K562 (cell line): ENCODE results near the gene EIF2AK3. TPM values are rescaled to one million over a fixed set of nuclear protein-coding genes. Genes with fewer than 3 reads are reported as not detected.

Source experiments
- ATF7 ChIP-seq: fragments of 450-650 bp; IDR thresholded peaks from 2 replicates; pipeline ENCODE4 v1.7.1; 2014; ENCODE audit warnings: mild to moderate bottlenecking, moderate library complexity
- FOXA3 ChIP-seq, 2 experiments: fragments of 450-650 bp in 1 of 2; sonication (generic) in 1 of 2; formaldehyde crosslinking; IDR thresholded peaks in 1 of 2; conservative IDR thresholded peaks in 1 of 2; 2 replicates each; pipeline versions ENCODE4 v1.4.0 to v1.8.0; 2020 to 2022; ENCODE audit warnings: mild to moderate bottlenecking in 2 of 2, missing genetic modification reagents in 1 of 2
- KDM2B ChIP-seq: fragments of 250-450 bp; sonication (Bioruptor Pico); IDR thresholded peaks from 2 replicates; pipeline ENCODE4 v1.8.0; 2021; ENCODE audit warnings: mild to moderate bottlenecking, moderate library complexity
- LEF1 ChIP-seq: fragments of 450-650 bp; IDR thresholded peaks from 2 replicates; pipeline ENCODE4 v1.6.1; 2016; ENCODE audit warnings: mild to moderate bottlenecking
- MEF2A ChIP-seq: IDR thresholded peaks from 2 replicates; pipeline ENCODE4 v1.6.1; 2011; ENCODE audit warnings: low read depth, mild to moderate bottlenecking, low read length, moderate library complexity; ENCODE audit not compliant: control insufficient read depth
- MYNN ChIP-seq, 2 experiments: sonication (generic); formaldehyde crosslinking in 1 of 2; IDR thresholded peaks; 2 replicates each; pipeline versions ENCODE4 v1.5.0 to v1.6.1; 2016 to 2020; ENCODE audit warnings: antibody characterized with exemption in 1 of 2, missing genetic modification reagents in 1 of 2
- NR3C1 ChIP-seq: sonication (generic); formaldehyde crosslinking; IDR thresholded peaks from 2 replicates; pipeline ENCODE4 v1.8.1; 2022; ENCODE audit warnings: missing genetic modification reagents
- POLR3A ChIP-seq: IDR thresholded peaks from 2 replicates; pipeline ENCODE4 v1.6.1; 2011; ENCODE audit warnings: borderline replicate concordance, mild to moderate bottlenecking, moderate library complexity; ENCODE audit not compliant: insufficient read length, insufficient read depth; ENCODE audit errors: extremely low read depth
- RBM17 ChIP-seq: fragments of 200-400 bp; formaldehyde crosslinking; IDR thresholded peaks from 2 replicates; pipeline ENCODE4 v1.6.1; 2017; ENCODE audit warnings: low read depth, mild to moderate bottlenecking, low read length, borderline replicate concordance
- SLC30A9 ChIP-seq: fragments of 250-450 bp; sonication (Bioruptor Pico); IDR thresholded peaks from 2 replicates; pipeline ENCODE4 v1.8.0; 2022; ENCODE audit warnings: mild to moderate bottlenecking, moderate library complexity
- XRCC3 ChIP-seq: fragments of 450-650 bp; IDR thresholded peaks from 2 replicates; pipeline ENCODE4 v1.6.1; 2017; ENCODE audit warnings: mild to moderate bottlenecking, moderate library complexity
- ZNF175 ChIP-seq: fragments of 200-800 bp; sonication (Bioruptor generic); IDR thresholded peaks from 2 replicates; pipeline ENCODE4 v1.6.1; 2016; ENCODE audit warnings: low read depth, mild to moderate bottlenecking, missing genetic modification characterization, missing compliant biosample characterization
- ZNF224 ChIP-seq: sonication (generic); formaldehyde crosslinking; IDR thresholded peaks from 2 replicates; pipeline ENCODE4 v1.8.0; 2022; ENCODE audit warnings: mild to moderate bottlenecking, missing genetic modification reagents
- ZNF23 ChIP-seq: fragments of 250-450 bp; sonication (Bioruptor Pico); IDR thresholded peaks from 2 replicates; pipeline ENCODE4 v1.4.0; 2020; ENCODE audit warnings: mild to moderate bottlenecking
- ZNF717 ChIP-seq: fragments of 250-450 bp; sonication (Bioruptor Pico); IDR thresholded peaks from 2 replicates; pipeline ENCODE4 v1.5.0; 2021
- ZZZ3 ChIP-seq: fragments of 450-650 bp; IDR thresholded peaks from 2 replicates; pipeline ENCODE4 v1.6.1; 2016; ENCODE audit warnings: antibody characterized with exemption, mild to moderate bottlenecking, moderate library complexity
- polyA plus RNA-seq, 8 experiments: library from polyadenylated mRNA; depleted of rRNA in 4 of 8; stranded (reverse) in 5 of 8; unstranded in 3 of 8; fragments of >200 nt; fragmentation: Nextera tagmentation in 2 of 8; fragmentation: Illumina TruSeq in 1 of 8; extraction: Ambion mirVana in 2 of 8; extraction: Trizol in 1 of 8; gene quantifications; 2 replicates each; pipeline versions ENCODE4 v1.2.1 to v1.2.3, GENCODE V29; 2011 to 2014; ENCODE audit warnings: inconsistent platforms in 1 of 8, missing spikeins in 1 of 8
- total RNA-seq, 7 experiments: library from RNA; depleted of rRNA in 6 of 7; stranded (reverse); fragments of >200 nt in 6 of 7; fragmentation: Illumina TruSeq in 2 of 7; extraction: Trizol in 2 of 7; gene quantifications; 2 replicates each; pipeline versions ENCODE4 v1.2.1 to v1.2.3, GENCODE V29; 2011 to 2021; ENCODE audit warnings: low replicate concordance in 1 of 7
- TF ChIP-seq, protein P1 (sequence below): IDR thresholded peaks from 2 replicates; pipeline ENCODE4 v1.6.1; 2011; ENCODE audit not compliant: insufficient read length; ENCODE audit errors: extremely low read depth
- TF ChIP-seq, protein P2 (sequence below): fragments of 450-650 bp; IDR thresholded peaks from 2 replicates; pipeline ENCODE4 v1.6.1; 2016; ENCODE audit warnings: borderline replicate concordance
- TF ChIP-seq, protein P3 (sequence below): sonication (generic); formaldehyde crosslinking; IDR thresholded peaks from 2 replicates; pipeline ENCODE4 v1.8.0; 2023; ENCODE audit warnings: missing genetic modification reagents, mild to moderate bottlenecking, borderline replicate concordance

EIF2AK3 gene
- total and polyA plus RNA-seq, 9 of the 15 experiments (the other 6 are each of a cell fraction or from before 2014, with no cell fraction given), result 1.7 to 11.6 (median 7.4) TPM

DNA sequence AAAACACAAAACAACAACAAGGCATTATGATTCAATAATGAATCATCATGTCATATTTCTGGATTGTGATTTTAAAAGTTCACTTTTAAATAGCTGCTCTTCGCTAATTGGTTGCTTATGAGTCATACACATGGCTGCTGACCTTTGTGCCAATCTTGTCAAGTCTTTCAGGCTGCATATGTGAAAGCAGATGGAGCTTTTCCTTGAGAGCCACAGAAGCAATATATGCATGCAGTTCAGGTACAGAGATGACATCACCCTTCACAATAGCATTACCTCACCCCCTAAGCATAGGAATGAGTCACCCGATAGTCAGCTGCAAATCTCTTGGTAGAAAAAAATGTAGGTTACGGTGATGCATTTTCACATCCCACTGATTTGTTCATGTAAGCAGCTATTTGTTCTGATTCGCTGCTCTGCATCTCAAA, 27.2 kb downstream of the EIF2AK3 start (continued):
- no peak for TF ChIP-seq ZNF224
- peak; percentile 62; the same call in 1 of the 2 replicates for TF ChIP-seq MYNN (IDR thresholded peaks at IDR 0.05)
- no peak for TF ChIP-seq MYNN (CRISPR knock-in tag; IDR thresholded peaks at IDR 0.05)
- TF ChIP-seq NR3C1 (CRISPR knock-in tag), result no peak
- no peak for TF ChIP-seq XRCC3
- no peak for TF ChIP-seq ZNF717 (CRISPR knock-in tag)
- TF ChIP-seq, protein P1, sequence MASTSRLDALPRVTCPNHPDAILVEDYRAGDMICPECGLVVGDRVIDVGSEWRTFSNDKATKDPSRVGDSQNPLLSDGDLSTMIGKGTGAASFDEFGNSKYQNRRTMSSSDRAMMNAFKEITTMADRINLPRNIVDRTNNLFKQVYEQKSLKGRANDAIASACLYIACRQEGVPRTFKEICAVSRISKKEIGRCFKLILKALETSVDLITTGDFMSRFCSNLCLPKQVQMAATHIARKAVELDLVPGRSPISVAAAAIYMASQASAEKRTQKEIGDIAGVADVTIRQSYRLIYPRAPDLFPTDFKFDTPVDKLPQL, result no peak
- no peak for TF ChIP-seq KDM2B (CRISPR knock-in tag)
- peak; percentile 99 for TF ChIP-seq ATF7
- TF ChIP-seq ZNF23, result no peak
- TF ChIP-seq, protein P2, sequence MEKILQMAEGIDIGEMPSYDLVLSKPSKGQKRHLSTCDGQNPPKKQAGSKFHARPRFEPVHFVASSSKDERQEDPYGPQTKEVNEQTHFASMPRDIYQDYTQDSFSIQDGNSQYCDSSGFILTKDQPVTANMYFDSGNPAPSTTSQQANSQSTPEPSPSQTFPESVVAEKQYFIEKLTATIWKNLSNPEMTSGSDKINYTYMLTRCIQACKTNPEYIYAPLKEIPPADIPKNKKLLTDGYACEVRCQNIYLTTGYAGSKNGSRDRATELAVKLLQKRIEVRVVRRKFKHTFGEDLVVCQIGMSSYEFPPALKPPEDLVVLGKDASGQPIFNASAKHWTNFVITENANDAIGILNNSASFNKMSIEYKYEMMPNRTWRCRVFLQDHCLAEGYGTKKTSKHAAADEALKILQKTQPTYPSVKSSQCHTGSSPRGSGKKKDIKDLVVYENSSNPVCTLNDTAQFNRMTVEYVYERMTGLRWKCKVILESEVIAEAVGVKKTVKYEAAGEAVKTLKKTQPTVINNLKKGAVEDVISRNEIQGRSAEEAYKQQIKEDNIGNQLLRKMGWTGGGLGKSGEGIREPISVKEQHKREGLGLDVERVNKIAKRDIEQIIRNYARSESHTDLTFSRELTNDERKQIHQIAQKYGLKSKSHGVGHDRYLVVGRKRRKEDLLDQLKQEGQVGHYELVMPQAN, result no peak
- no peak for TF ChIP-seq SLC30A9
- TF ChIP-seq, protein P3, sequence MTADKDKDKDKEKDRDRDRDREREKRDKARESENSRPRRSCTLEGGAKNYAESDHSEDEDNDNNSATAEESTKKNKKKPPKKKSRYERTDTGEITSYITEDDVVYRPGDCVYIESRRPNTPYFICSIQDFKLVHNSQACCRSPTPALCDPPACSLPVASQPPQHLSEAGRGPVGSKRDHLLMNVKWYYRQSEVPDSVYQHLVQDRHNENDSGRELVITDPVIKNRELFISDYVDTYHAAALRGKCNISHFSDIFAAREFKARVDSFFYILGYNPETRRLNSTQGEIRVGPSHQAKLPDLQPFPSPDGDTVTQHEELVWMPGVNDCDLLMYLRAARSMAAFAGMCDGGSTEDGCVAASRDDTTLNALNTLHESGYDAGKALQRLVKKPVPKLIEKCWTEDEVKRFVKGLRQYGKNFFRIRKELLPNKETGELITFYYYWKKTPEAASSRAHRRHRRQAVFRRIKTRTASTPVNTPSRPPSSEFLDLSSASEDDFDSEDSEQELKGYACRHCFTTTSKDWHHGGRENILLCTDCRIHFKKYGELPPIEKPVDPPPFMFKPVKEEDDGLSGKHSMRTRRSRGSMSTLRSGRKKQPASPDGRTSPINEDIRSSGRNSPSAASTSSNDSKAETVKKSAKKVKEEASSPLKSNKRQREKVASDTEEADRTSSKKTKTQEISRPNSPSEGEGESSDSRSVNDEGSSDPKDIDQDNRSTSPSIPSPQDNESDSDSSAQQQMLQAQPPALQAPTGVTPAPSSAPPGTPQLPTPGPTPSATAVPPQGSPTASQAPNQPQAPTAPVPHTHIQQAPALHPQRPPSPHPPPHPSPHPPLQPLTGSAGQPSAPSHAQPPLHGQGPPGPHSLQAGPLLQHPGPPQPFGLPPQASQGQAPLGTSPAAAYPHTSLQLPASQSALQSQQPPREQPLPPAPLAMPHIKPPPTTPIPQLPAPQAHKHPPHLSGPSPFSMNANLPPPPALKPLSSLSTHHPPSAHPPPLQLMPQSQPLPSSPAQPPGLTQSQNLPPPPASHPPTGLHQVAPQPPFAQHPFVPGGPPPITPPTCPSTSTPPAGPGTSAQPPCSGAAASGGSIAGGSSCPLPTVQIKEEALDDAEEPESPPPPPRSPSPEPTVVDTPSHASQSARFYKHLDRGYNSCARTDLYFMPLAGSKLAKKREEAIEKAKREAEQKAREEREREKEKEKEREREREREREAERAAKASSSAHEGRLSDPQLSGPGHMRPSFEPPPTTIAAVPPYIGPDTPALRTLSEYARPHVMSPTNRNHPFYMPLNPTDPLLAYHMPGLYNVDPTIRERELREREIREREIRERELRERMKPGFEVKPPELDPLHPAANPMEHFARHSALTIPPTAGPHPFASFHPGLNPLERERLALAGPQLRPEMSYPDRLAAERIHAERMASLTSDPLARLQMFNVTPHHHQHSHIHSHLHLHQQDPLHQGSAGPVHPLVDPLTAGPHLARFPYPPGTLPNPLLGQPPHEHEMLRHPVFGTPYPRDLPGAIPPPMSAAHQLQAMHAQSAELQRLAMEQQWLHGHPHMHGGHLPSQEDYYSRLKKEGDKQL, result no peak
- TF ChIP-seq FOXA3 (CRISPR knock-in tag; conservative IDR thresholded peaks at IDR 0.05 in 1 of 2, IDR thresholded peaks at IDR 0.05 in 1 of 2), result no peak
- no peak for TF ChIP-seq RBM17
- TF ChIP-seq LEF1, result peak; percentile 22; the same call in 1 of the 2 replicates
- no peak for TF ChIP-seq POLR3A
- no peak for TF ChIP-seq ZNF175 (CRISPR knock-in tag)
- TF ChIP-seq ZZZ3, result no peak
- TF ChIP-seq MEF2A, result peak; percentile 95
